ENCODE data around the gene LY6G5C. TPM values are rescaled to one million over a fixed set of nuclear protein-coding genes. Genes with fewer than 3 reads are reported as not detected.

Gene LY6G5C
- 4.4 and 6.5 TPM in 2 replicates for total RNA-seq
- long read RNA-seq: 0 reads

- H3K36me3 Mint-ChIP-seq (ENCODE audit: insufficient read depth): peaks cover 2% of the 10 kb centered on the region
- H3K4me3 Mint-ChIP-seq (ENCODE audit: low read depth): peak within 1 kb of the TSS; percentile 83
- H3K27me3 Mint-ChIP-seq: no peaks in the 10 kb centered on the region
- peaks cover 15% of the 10 kb centered on the region for H3K4me1 Mint-ChIP-seq (ENCODE audit: low read depth)
- peak within 1 kb of the TSS; percentile 85 for H3K27ac Mint-ChIP-seq
- peak; percentile 72 for TF ChIP-seq CTCF (IDR thresholded peaks at IDR 0.05; ENCODE audit: unreplicated experiment)
- DNase-seq (ENCODE audit: low spot score, unreplicated experiment): peak; percentile 51
- H3K9me3 Mint-ChIP-seq (ENCODE audit: low read depth): no peaks in the 10 kb centered on the region
These were observed at the start of gene LY6G5C for GRCh38 chr6:31680226-31681134. Gene LY6G5C (minus strand): TSS chr6:31681067. CDS start chr6:31680373, 694 bp downstream.

GRCh38 chr6:31729979-31730630, 49.2 kb upstream of the LY6G5C start:
- no peaks in the 10 kb centered on the region for H3K27me3 Mint-ChIP-seq
- peak; percentile 90 for DNase-seq (ENCODE audit: low spot score, unreplicated experiment)
- TF ChIP-seq CTCF (IDR thresholded peaks at IDR 0.05; ENCODE audit: unreplicated experiment): no peak
- H3K4me1 Mint-ChIP-seq (ENCODE audit: low read depth): peaks cover 27% of the 10 kb centered on the region
- H3K9me3 Mint-ChIP-seq (ENCODE audit: low read depth): no peaks in the 10 kb centered on the region
- H3K4me3 Mint-ChIP-seq (ENCODE audit: low read depth): peak overlapping the region; percentile 98
- H3K27ac Mint-ChIP-seq: peak overlapping the region; percentile 96
- peaks cover 47% of the 10 kb centered on the region for H3K36me3 Mint-ChIP-seq (ENCODE audit: insufficient read depth)

GRCh38 chr6:31729515-31729978, 48.7 kb upstream of the LY6G5C start:
- Mint-ChIP-seq H3K4me3 (ENCODE audit: low read depth) (peak overlapping the region; percentile 98), H3K4me1 (ENCODE audit: low read depth) (peaks cover 23% of the 10 kb centered on the region), H3K27ac (peak overlapping the region; percentile 96), H3K36me3 (ENCODE audit: insufficient read depth) (peaks cover 50% of the 10 kb centered on the region), H3K9me3 (ENCODE audit: low read depth) (no peaks in the 10 kb centered on the region), H3K27me3 (no peaks in the 10 kb centered on the region)
- DNase-seq (ENCODE audit: low spot score, unreplicated experiment): peak; percentile 75
- peak; percentile 21 for TF ChIP-seq CTCF (IDR thresholded peaks at IDR 0.05; ENCODE audit: unreplicated experiment)

- Mint-ChIP-seq H3K27ac (peak within 1 kb of the TSS; percentile 96), H3K27me3 (no peaks in the 10 kb centered on the region), H3K4me3 (ENCODE audit: low read depth) (peak within 1 kb of the TSS; percentile 98), H3K9me3 (ENCODE audit: low read depth) (no peaks in the 10 kb centered on the region), H3K4me1 (ENCODE audit: low read depth) (peaks cover 19% of the 10 kb centered on the region), H3K36me3 (ENCODE audit: insufficient read depth) (peaks cover 54% of the 10 kb centered on the region)
- peak; percentile 65 for TF ChIP-seq CTCF (IDR thresholded peaks at IDR 0.05; ENCODE audit: unreplicated experiment)
- DNase-seq (ENCODE audit: low spot score, unreplicated experiment): no peak
These were observed 48.1 kb upstream of the LY6G5C start, which contains the start of gene DDAH2 for GRCh38 chr6:31728767-31729514. Gene DDAH2 (minus strand): TSS chr6:31729299. CDS start chr6:31729161, 138 bp downstream.
